DMS 273 (cell line): ENCODE measurements around the gene LTBP1.
"Not testable (repeated sequence)": the region's sequence is repeated elsewhere in the genome, so short reads cannot be mapped to it uniquely, and the experiment has no call there.

Source experiments
- DNase-seq: peaks from one replicate; lab custom pipeline; 2025; ENCODE audit not compliant: unreplicated experiment; lab: John Stamatoyannopoulos, UW

LTBP1 gene

GRCh38 chr2:33368524-33368923 is 421.8 kb downstream of the LTBP1 start:
- DNase-seq = not testable (repeated sequence)

GRCh38 chr2:33369191-33369590 is 422.4 kb downstream of the LTBP1 start:
- DNase-seq = no peak

- DNase-seq = no peak
These were observed 424.0 kb downstream of the LTBP1 start for GRCh38 chr2:33370636-33371265.

- no peak for DNase-seq
These were observed 424.7 kb downstream of the LTBP1 start for GRCh38 chr2:33371304-33372090.

GRCh38 chr2:33372940-33373553 is 426.3 kb downstream of the LTBP1 start:
- DNase-seq = peak; percentile 67

- DNase-seq = no peak
These were observed 427.2 kb downstream of the LTBP1 start for GRCh38 chr2:33373986-33374385.

- no peak for DNase-seq
These were observed 428.3 kb downstream of the LTBP1 start for GRCh38 chr2:33375054-33375453.

GRCh38 chr2:33377048-33377447 is 430.3 kb downstream of the LTBP1 start:
- no peak for DNase-seq

GRCh38 chr2:33378556-33379210 is 431.9 kb downstream of the LTBP1 start:
- no peak for DNase-seq

GRCh38 chr2:33380001-33380609 is 433.4 kb downstream of the LTBP1 start:
- peak; percentile 24 for DNase-seq

- no peak for DNase-seq
These were observed 434.0 kb downstream of the LTBP1 start for GRCh38 chr2:33380719-33381118.

GRCh38 chr2:33381301-33381858 is 434.6 kb downstream of the LTBP1 start:
- no peak for DNase-seq

GRCh38 chr2:33383855-33384598 is 437.3 kb downstream of the LTBP1 start:
- no peak for DNase-seq

- no peak for DNase-seq
These were observed 437.8 kb downstream of the LTBP1 start for GRCh38 chr2:33384599-33384961.

GRCh38 chr2:33388996-33389395 is 442.2 kb downstream of the LTBP1 start:
- no peak for DNase-seq

- not testable (repeated sequence) for DNase-seq
These were observed 442.9 kb downstream of the LTBP1 start for GRCh38 chr2:33389695-33390094.

- no peak for DNase-seq
These were observed 444.9 kb downstream of the LTBP1 start for GRCh38 chr2:33391529-33392255.

GRCh38 chr2:33392366-33392765 is 445.6 kb downstream of the LTBP1 start:
- no peak for DNase-seq

GRCh38 chr2:33395034-33395433 is 448.3 kb downstream of the LTBP1 start:
- no peak for DNase-seq
